Panc1 (cell line): ENCODE data around the gene MEIOSIN. TPM values are rescaled to one million over a fixed set of nuclear protein-coding genes. Genes with fewer than 3 reads are reported as not detected.
A peak's percentile ranks its signal among the peaks of the same experiment; 100 is the strongest.

Source experiments
- ATAC-seq: fragments of 200-7000 bp; cut with Tn5 transposase; 2 replicates; pipeline ENCODE4 v1.9.1; 2020; ENCODE audit warnings: mild to moderate bottlenecking, moderate library complexity
- BruUV-seq: library from RNA; stranded (reverse); fragments of 400-500 nt; replicated peaks from 2 replicates; lab custom pipeline; 2021; lab: Mats Ljungman, UMichigan
- CTCF ChIA-PET: fragments of 300-600 bp; sonication (Branson Sonifier 250); formaldehyde crosslinking; loops from one replicate; lab custom pipeline; 2022; ENCODE audit warnings: antibody characterized with exemption; lab: Charles Lee
- POLR2A ChIA-PET: fragments of 300-600 bp; sonication (Branson Sonifier 250); formaldehyde crosslinking; loops from one replicate; lab custom pipeline; 2022; ENCODE audit warnings: antibody characterized with exemption; lab: Charles Lee
- DNase-seq: peaks from one replicate; pipeline ENCODE4 v3.0.0-alpha.2; 2010; ENCODE audit warnings: low read depth, low spot score
- H3K27ac ChIP-seq: 2 replicates; pipeline ENCODE4 v1.5.1; 2011; ENCODE audit warnings: mild to moderate bottlenecking, low read length, inconsistent platforms
- H3K27me3 ChIP-seq: fragments of 200-500 bp; sonication (Bioruptor generic); 2 replicates; pipeline ENCODE4 v1.6.0; 2014; ENCODE audit warnings: low read length, inconsistent platforms; ENCODE audit not compliant: control insufficient read depth, insufficient read depth
- H3K36me3 ChIP-seq: fragments of 200-500 bp; sonication (Bioruptor generic); 2 replicates; pipeline ENCODE4 v1.5.1; 2014; ENCODE audit warnings: inconsistent platforms, mild to moderate bottlenecking, low read length, moderate library complexity; ENCODE audit not compliant: control insufficient read depth, insufficient read depth
- H3K4me1 ChIP-seq: 2 replicates; pipeline ENCODE4 v1.5.1; 2011; ENCODE audit warnings: inconsistent platforms, mild to moderate bottlenecking, low read length, moderate library complexity; ENCODE audit not compliant: control insufficient read depth, insufficient read depth
- H3K4me3 ChIP-seq, 2 experiments: 2 replicates each; pipeline ENCODE4 v1.5.1; 2011 to 2012; ENCODE audit warnings: low read depth in 2 of 2, low read length in 2 of 2, mild to moderate bottlenecking in 2 of 2, inconsistent platforms in 1 of 2, moderate library complexity in 1 of 2
- H3K9me3 ChIP-seq: fragments of 200-500 bp; sonication (Bioruptor generic); 2 replicates; pipeline ENCODE4 v1.5.1; 2014; ENCODE audit warnings: low read depth, mild to moderate bottlenecking, inconsistent platforms, low read length, moderate library complexity; ENCODE audit not compliant: control insufficient read depth, insufficient read depth
- POLR2AphosphoS5 ChIP-seq: IDR thresholded peaks from 2 replicates; pipeline ENCODE4 v1.6.1; 2012; ENCODE audit warnings: mild to moderate bottlenecking, low read depth, low read length, moderate library complexity
- SIN3A ChIP-seq: IDR thresholded peaks from 2 replicates; pipeline ENCODE4 v1.6.1; 2012; ENCODE audit warnings: low read depth, mild to moderate bottlenecking, low read length, moderate library complexity, borderline replicate concordance; ENCODE audit not compliant: insufficient read depth
- TCF7L2 ChIP-seq: IDR thresholded peaks from 2 replicates; pipeline ENCODE4 v1.6.1; 2011; ENCODE audit warnings: mild to moderate bottlenecking, low read depth, low read length, inconsistent platforms
- in situ Hi-C: cut with HindIII; loops from 2 replicates; pipeline ENCODE4 v1.10.0; 2016; ENCODE audit warnings: low sequenced_read_pairs, low pct_unique_long_range_greater_than_20kb
- intact Hi-C: fragments of 100-400 bp; cut with micrococcal nuclease; formaldehyde crosslinking; loops from one replicate; pipeline ENCODE4 v1.10.0; 2022; ENCODE audit not compliant: unreplicated experiment
- total RNA-seq: library from RNA; stranded (reverse); gene quantifications from one replicate; pipeline ENCODE4 v1.2.1, GENCODE V29; 2021; ENCODE audit not compliant: unreplicated experiment
- TF ChIP-seq, protein P1 (sequence below), 2 experiments: IDR thresholded peaks; 2 replicates each; pipeline ENCODE4 v1.6.1; 2011 to 2012; ENCODE audit warnings: low read depth in 2 of 2, control low read depth in 1 of 2, low read length in 1 of 2, mild to moderate bottlenecking in 1 of 2, moderate library complexity in 1 of 2; ENCODE audit not compliant: insufficient read depth in 1 of 2
- TF ChIP-seq, protein P2 (sequence below): fragments of 450-650 bp; IDR thresholded peaks from 2 replicates; pipeline ENCODE4 v1.5.1; 2017; ENCODE audit warnings: mild to moderate bottlenecking

The MEIOSIN gene
- total RNA-seq, 1 experiment from 2014 or later: not detected

DNA sequence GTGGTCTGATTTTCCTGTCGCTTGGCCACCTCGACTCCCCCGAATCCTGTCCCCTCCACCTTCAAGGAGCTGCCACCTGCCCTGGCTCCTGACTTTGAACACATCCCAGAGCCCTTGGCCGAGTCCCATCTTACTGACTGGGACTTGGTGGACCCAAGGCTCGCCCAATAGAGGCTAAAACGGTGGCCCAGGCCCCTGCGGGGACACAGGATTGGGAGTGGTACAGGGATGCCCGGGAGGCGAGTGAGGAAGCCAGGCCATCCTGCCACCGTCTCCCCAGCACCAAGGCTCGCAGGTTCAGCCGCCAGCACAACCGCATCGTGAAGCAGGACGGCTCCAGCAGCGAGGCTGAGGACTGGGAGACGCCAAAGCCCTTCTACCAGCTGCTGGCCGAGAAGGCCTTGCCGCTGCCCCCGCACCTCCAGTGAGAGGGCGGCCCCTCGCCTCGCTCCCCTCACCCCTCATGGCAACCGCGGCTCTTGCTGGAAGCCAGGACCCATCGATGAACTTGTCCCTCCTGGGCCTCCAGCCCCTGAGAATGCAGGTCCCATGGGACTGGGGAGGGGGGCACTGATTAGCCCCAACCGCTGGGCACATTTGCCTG, 30.6 kb downstream of the MEIOSIN start:
- ATAC-seq (no peak), DNase-seq (no peak)
- no peaks in the 10 kb centered on the region for H3K9me3 ChIP-seq
- ChIA-PET POLR2A (no interaction called here), CTCF (no interaction called here)
- no TSS peak for BruUV-seq
- TF ChIP-seq POLR2AphosphoS5 (no peak), TCF7L2 (no peak), SIN3A (no peak)
- TF ChIP-seq, protein P1, sequence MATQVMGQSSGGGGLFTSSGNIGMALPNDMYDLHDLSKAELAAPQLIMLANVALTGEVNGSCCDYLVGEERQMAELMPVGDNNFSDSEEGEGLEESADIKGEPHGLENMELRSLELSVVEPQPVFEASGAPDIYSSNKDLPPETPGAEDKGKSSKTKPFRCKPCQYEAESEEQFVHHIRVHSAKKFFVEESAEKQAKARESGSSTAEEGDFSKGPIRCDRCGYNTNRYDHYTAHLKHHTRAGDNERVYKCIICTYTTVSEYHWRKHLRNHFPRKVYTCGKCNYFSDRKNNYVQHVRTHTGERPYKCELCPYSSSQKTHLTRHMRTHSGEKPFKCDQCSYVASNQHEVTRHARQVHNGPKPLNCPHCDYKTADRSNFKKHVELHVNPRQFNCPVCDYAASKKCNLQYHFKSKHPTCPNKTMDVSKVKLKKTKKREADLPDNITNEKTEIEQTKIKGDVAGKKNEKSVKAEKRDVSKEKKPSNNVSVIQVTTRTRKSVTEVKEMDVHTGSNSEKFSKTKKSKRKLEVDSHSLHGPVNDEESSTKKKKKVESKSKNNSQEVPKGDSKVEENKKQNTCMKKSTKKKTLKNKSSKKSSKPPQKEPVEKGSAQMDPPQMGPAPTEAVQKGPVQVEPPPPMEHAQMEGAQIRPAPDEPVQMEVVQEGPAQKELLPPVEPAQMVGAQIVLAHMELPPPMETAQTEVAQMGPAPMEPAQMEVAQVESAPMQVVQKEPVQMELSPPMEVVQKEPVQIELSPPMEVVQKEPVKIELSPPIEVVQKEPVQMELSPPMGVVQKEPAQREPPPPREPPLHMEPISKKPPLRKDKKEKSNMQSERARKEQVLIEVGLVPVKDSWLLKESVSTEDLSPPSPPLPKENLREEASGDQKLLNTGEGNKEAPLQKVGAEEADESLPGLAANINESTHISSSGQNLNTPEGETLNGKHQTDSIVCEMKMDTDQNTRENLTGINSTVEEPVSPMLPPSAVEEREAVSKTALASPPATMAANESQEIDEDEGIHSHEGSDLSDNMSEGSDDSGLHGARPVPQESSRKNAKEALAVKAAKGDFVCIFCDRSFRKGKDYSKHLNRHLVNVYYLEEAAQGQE (IDR thresholded peaks at IDR 0.05; ENCODE audit: insufficient read depth in 1 of 2, low read depth in 2 of 2, low read length in 1 of 2): no peak
- TF ChIP-seq, protein P2, sequence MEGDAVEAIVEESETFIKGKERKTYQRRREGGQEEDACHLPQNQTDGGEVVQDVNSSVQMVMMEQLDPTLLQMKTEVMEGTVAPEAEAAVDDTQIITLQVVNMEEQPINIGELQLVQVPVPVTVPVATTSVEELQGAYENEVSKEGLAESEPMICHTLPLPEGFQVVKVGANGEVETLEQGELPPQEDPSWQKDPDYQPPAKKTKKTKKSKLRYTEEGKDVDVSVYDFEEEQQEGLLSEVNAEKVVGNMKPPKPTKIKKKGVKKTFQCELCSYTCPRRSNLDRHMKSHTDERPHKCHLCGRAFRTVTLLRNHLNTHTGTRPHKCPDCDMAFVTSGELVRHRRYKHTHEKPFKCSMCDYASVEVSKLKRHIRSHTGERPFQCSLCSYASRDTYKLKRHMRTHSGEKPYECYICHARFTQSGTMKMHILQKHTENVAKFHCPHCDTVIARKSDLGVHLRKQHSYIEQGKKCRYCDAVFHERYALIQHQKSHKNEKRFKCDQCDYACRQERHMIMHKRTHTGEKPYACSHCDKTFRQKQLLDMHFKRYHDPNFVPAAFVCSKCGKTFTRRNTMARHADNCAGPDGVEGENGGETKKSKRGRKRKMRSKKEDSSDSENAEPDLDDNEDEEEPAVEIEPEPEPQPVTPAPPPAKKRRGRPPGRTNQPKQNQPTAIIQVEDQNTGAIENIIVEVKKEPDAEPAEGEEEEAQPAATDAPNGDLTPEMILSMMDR: no peak
- intact Hi-C loops: loop anchor here (10.0 kb wide), 1 partner anchor 59 kb away; no protein-coding TSS in a partner anchor
- no peaks in the 10 kb centered on the region for H3K36me3 ChIP-seq
- H3K4me1 ChIP-seq: peaks cover 22% of the 10 kb centered on the region
- in situ Hi-C loops: no loop called here
- H3K27ac ChIP-seq: no peak overlapping the region
- H3K4me3 ChIP-seq: no peak overlapping the region
- H3K27me3 ChIP-seq: no peaks in the 10 kb centered on the region

DNA sequence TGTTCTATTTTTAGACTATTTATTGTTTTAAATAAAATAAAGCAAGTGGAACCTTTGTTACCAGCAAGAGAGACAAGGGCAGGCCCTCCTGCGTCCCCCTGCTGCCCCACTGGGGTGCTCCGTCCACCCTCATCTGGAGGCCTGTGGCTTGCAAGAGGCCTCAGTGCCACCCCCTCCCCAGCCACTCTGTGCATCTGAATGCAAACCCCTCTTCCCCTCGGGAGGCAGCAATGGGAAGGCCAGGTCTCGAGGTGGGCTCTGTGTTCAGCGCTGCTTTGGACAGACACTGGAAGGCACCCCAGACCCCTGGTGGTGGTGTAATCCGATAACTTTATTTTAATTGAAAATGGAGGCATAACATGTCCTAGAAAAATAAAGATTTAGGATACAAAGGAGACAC, 31.2 kb downstream of the MEIOSIN start:
- ATAC-seq: no peak
- no TSS peak for BruUV-seq
- ChIA-PET CTCF (no interaction called here), POLR2A (no interaction called here)
- no peak for DNase-seq
- Histone ChIP-seq H3K27ac (no peak overlapping the region), H3K4me1 (peaks cover 22% of the 10 kb centered on the region), H3K36me3 (no peaks in the 10 kb centered on the region), H3K4me3 (no peak overlapping the region), H3K9me3 (no peaks in the 10 kb centered on the region), H3K27me3 (no peaks in the 10 kb centered on the region)
- TF ChIP-seq, protein P1 (IDR thresholded peaks at IDR 0.05; ENCODE audit: insufficient read depth in 1 of 2, low read depth in 2 of 2, low read length in 1 of 2): no peak
- TF ChIP-seq POLR2AphosphoS5: 0 out of 2 replicates have a peak, but pooled peaks have one; percentile 2
- in situ Hi-C loops: no loop called here
- intact Hi-C loops: loop anchor here (10.0 kb wide), 1 partner anchor 60 kb away; no protein-coding TSS in a partner anchor
